ENCODE measurements around the gene ADGRB3.

- TF ChIP-seq POLR2A (IDR thresholded peaks at IDR 0.05) (no peak), CTCF (IDR thresholded peaks at IDR 0.05) (no peak)
Observed at GRCh38 chr6:68677058-68677457, 42.0 kb downstream of the ADGRB3 start.

All from breast epithelium (tissue), 3 donors.